Measurements from ENCODE around the gene PLXNA4.

PLXNA4 gene

DNA sequence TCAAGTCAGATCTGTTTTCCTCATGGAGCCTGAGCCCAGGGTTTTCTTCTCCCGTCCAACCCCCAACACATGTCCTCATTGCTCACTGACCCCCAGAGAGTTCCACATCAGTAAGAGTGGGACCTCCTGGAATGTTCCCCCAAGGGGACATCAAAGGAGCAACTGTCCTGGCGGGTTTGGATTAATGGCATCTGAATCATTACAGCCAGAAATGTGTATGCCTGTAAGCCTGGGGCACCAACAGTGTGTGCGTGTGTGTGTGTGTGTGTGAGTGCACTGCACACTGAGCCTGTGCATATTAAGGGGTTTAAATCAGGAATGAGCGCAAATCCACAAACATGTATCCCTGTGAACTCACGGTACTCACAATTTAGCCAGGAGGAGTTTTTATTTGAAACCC lies 222.3 kb downstream of the PLXNA4 start:
- no peak for DNase-seq (ENCODE audit: low spot score)
- in situ Hi-C loops (cut with MboI; ENCODE audit: low sequenced_read_pairs, unreplicated experiment) = no loop called here
- TF ChIP-seq, protein P1, sequence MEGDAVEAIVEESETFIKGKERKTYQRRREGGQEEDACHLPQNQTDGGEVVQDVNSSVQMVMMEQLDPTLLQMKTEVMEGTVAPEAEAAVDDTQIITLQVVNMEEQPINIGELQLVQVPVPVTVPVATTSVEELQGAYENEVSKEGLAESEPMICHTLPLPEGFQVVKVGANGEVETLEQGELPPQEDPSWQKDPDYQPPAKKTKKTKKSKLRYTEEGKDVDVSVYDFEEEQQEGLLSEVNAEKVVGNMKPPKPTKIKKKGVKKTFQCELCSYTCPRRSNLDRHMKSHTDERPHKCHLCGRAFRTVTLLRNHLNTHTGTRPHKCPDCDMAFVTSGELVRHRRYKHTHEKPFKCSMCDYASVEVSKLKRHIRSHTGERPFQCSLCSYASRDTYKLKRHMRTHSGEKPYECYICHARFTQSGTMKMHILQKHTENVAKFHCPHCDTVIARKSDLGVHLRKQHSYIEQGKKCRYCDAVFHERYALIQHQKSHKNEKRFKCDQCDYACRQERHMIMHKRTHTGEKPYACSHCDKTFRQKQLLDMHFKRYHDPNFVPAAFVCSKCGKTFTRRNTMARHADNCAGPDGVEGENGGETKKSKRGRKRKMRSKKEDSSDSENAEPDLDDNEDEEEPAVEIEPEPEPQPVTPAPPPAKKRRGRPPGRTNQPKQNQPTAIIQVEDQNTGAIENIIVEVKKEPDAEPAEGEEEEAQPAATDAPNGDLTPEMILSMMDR (IDR thresholded peaks at IDR 0.05; ENCODE audit: borderline replicate concordance, control extremely low read depth, extremely low read depth, insufficient read depth, missing control alignments) = no peak

DNA sequence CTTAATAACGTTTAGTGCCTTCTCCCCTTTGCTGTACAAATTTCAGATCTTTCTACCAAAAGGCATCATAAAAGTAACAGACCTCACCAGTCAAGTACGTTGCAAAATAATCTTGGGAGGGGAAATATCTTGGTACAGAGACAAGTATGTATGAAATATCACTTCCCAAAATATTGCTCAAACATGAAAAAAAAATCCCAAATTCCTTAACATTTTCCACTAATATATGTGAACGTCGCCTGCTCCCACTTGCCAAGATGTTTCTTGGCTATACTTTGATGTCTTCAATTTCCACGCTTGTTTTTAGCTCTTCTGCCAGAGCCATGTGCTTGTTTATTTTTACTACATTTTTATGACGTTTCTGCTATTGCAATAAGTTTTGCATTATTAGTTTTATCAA lies 223.5 kb downstream of the PLXNA4 start:
- TF ChIP-seq, protein P1 (IDR thresholded peaks at IDR 0.05; ENCODE audit: borderline replicate concordance, control extremely low read depth, extremely low read depth, insufficient read depth, missing control alignments) = no peak
- in situ Hi-C loops (cut with MboI; ENCODE audit: low sequenced_read_pairs, unreplicated experiment) = no loop called here
- no peak for DNase-seq (ENCODE audit: low spot score)

DNA sequence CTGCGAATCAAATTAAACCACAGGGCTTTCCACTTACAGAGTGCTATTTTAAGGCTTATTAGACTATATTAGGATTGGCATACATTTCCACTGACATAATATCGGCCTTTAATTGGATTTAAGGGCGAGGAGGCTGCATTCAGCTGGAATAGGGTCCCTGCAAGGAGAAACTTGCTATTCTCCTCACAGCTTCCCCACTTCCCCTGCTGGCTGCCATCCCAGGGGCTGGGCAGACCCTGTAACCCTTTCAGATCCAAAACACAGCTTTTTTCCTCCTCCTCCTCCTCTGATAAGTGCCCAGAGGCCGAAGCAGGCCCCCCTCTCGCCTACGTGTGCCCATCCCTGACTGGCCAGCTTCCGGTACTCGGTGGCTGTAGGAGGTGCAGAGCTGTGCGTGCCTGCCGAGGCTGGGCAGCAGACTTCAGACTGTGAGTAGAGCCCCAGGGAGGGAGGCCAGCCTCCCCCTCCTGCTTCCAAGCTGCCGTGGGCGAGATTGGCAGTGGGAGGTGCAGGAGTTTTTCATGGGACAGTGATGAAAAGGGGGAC lies 224.2 kb downstream of the PLXNA4 start:
- DNase-seq (ENCODE audit: low spot score) = no peak
- in situ Hi-C loops (cut with MboI; ENCODE audit: low sequenced_read_pairs, unreplicated experiment) = no loop called here
- TF ChIP-seq, protein P1 (IDR thresholded peaks at IDR 0.05; ENCODE audit: borderline replicate concordance, control extremely low read depth, extremely low read depth, insufficient read depth, missing control alignments) = no peak

DNA sequence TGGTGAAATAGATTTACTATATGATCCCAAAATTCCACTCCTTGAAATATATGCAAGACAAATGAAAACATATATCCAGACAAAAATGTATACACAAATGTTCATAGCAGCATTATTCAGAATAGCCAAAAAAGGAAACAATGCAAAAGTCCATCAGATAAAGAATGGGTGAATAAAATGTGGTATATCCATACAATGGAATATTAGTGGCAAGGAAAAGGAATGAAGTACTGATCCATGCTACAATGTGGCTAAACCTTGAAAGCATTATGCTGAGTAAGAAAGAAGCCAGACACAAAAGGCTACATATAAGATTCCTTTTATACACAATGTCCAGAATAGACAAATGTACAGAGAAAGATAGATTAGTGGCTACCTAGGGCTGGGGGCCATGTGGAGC lies 225.5 kb downstream of the PLXNA4 start:
- in situ Hi-C loops (cut with MboI; ENCODE audit: low sequenced_read_pairs, unreplicated experiment) = no loop called here
- no peak for DNase-seq (ENCODE audit: low spot score)
- TF ChIP-seq, protein P1 (IDR thresholded peaks at IDR 0.05; ENCODE audit: borderline replicate concordance, control extremely low read depth, extremely low read depth, insufficient read depth, missing control alignments) = no peak

DNA sequence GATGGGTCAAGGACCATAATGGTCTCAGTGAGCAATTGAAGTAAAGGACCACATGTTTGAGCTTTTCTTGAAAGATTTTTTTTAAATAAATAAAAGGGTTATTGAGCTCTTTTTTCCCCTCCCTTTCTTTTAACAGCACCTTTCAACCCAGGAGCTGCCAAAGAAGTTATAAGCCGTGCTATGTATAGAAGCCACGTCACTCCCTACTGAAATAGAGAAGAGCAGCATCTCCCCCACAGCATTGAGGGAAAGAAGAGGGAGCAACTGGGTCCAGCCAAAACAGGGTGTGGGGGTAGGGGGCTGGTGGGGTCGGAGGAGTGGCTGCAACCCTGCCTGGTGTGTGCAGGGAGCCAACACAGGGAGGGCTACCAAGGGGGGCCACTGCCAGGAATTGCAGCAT lies 227.2 kb downstream of the PLXNA4 start:
- DNase-seq (ENCODE audit: low spot score) = no peak
- TF ChIP-seq, protein P1 (IDR thresholded peaks at IDR 0.05; ENCODE audit: borderline replicate concordance, control extremely low read depth, extremely low read depth, insufficient read depth, missing control alignments) = no peak
- in situ Hi-C loops (cut with MboI; ENCODE audit: low sequenced_read_pairs, unreplicated experiment) = no loop called here

DNA sequence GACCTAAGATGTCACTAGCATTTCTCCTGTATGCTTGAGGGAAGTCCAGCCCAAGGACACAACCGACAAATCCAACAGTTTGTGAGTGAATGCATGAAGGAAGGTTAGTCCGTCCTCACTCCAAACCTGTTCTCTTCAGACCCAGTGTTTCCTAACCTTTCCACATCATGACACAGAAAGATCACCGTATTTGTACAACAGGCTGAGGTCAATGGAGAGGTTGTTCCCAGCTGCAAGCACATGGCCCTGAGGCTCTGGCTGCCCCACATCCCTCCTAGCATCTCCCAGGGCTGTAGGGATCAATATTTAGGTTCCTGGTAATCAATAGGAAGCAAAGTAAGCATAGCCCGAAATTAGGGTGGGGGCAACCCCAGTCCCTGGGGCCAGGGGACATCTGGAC lies 227.9 kb downstream of the PLXNA4 start:
- TF ChIP-seq, protein P1 (IDR thresholded peaks at IDR 0.05; ENCODE audit: borderline replicate concordance, control extremely low read depth, extremely low read depth, insufficient read depth, missing control alignments) = no peak
- no peak for DNase-seq (ENCODE audit: low spot score)
- in situ Hi-C loops (cut with MboI; ENCODE audit: low sequenced_read_pairs, unreplicated experiment) = no loop called here

DNA sequence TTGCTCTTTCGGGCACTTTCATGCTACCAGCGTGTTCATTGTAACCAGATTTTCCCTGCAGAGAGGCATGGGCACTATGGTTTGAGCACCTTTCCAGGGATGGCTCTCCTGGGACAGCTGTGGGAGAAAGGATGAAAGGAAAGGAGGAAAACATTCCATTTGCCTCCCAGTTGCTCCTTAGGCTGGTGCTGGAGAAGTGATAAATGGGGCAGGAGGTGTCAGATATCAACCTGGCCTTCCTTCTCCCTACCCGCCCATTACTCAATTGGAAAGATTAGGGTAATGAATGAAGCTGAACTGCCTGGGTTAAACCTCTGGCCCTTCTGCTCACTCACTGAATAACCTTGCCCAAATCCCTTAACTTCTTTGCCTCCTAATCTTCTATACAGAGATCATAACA lies 228.4 kb downstream of the PLXNA4 start:
- DNase-seq (ENCODE audit: low spot score) = no peak
- in situ Hi-C loops (cut with MboI; ENCODE audit: low sequenced_read_pairs, unreplicated experiment) = no loop called here
- TF ChIP-seq, protein P1 (IDR thresholded peaks at IDR 0.05; ENCODE audit: borderline replicate concordance, control extremely low read depth, extremely low read depth, insufficient read depth, missing control alignments) = no peak

All from GM13976 (cell line).